ENCODE data around the gene PRR36. TPM values are rescaled to one million over a fixed set of nuclear protein-coding genes. Genes with fewer than 3 reads are reported as not detected.

PRR36 gene
- polyA plus RNA-seq, 2 of the 4 experiments (the other 2 are of a cell fraction), result 0.04 to 0.35 TPM

DNA sequence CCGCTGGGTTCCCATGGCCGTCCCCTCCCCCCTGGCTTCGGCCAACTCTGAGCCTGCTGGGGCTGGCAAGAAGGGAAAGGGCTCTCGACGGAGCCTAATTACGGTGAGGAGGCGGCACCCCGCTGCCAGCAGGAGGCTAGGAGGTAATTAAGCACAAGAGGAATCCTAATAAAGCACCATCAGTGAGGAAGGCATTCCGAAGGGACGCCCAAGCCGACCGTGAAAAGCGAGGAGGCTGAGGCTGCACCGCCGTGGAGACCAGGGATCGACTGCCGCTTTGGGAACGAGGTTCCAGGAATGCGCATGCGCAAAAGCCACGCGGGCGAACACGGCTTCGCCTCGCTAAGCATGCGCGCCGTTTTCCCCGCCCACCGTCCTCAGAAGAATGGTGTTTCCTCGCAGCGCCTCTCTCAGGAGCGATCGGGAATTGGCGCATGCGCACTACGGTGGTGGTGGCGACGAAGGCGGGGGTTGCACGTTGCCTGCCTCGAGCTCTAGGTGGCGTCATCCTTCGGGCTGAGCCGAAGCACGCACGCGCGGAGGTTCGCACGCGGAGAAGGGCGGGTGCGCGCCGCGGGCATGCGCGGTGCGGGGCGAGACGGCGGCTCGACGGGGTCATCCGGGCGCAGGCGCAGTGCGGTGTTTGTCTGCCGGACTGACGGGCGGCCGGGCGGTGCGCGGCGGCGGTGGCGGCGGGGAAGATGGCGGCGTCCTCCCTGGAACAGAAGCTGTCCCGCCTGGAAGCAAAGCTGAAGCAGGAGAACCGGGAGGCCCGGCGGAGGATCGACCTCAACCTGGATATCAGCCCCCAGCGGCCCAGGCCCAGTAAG lies 29.3 kb upstream of the PRR36 start, which contains the start of gene MAP2K7 (continued):
- TF ChIP-seq CBX2 (IDR thresholded peaks at IDR 0.05; ENCODE audit: borderline replicate concordance, low read depth) (no peak), JUN (IDR thresholded peaks at IDR 0.05) (peak; percentile 75 to 81; a peak in 3 of 5 replicates), CHD2 (IDR thresholded peaks at IDR 0.05; ENCODE audit: low read length, partially characterized antibody) (no peak), BHLHE40 (IDR thresholded peaks at IDR 0.05; ENCODE audit: low read depth, low read length) (no peak), MAZ (IDR thresholded peaks at IDR 0.05; ENCODE audit: borderline replicate concordance, low read depth, low read length) (no peak), KDM5A (IDR thresholded peaks at IDR 0.05) (no peak), JUNB (IDR thresholded peaks at IDR 0.05) (no peak)

DNA sequence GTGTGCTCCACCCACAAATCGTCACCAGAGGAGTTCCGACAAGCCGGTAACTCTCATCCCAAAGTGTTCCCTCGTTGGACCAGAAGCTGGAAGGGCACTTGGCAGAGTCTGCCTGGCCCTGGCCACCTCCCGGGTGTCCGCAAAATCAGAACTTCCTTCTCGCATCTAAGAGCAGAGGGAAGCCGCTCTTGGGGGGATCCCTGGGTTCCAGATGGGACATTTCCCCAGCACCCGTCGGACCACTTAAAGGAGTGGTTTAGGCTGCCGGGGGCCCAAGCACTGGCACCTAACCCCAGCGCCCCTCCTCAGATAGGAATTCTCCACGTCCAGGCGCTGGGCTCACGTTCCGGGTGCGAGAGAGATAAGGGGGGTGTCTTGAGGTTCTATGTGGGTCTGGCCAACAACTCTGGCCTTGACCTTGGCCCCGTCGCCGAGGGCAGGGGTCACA lies 28.6 kb upstream of the PRR36 start:
- Histone ChIP-seq H3K27ac (peak overlapping the region; percentile 90 to 97), H3K4me3 (peak overlapping the region; percentile 59), H3K9me3 (no peaks in the 10 kb centered on the region), H3K4me2 (peak overlapping the region; percentile 77), H3K4me1 (peaks cover 8% of the 10 kb centered on the region)
- no peak for TF ChIP-seq CEBPB (IDR thresholded peaks at IDR 0.05)
- no peak for TF ChIP-seq FOSB (CRISPR knock-in tag; IDR thresholded peaks at IDR 0.05)
- no peak for TF ChIP-seq NPAS2 (CRISPR knock-in tag; IDR thresholded peaks at IDR 0.05; ENCODE audit: borderline replicate concordance)
- no peak for TF ChIP-seq ZFP36 (IDR thresholded peaks at IDR 0.05; ENCODE audit: borderline replicate concordance, partially characterized antibody)
- TF ChIP-seq, protein P1, sequence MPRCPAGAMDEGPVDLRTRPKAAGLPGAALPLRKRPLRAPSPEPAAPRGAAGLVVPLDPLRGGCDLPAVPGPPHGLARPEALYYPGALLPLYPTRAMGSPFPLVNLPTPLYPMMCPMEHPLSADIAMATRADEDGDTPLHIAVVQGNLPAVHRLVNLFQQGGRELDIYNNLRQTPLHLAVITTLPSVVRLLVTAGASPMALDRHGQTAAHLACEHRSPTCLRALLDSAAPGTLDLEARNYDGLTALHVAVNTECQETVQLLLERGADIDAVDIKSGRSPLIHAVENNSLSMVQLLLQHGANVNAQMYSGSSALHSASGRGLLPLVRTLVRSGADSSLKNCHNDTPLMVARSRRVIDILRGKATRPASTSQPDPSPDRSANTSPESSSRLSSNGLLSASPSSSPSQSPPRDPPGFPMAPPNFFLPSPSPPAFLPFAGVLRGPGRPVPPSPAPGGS (IDR thresholded peaks at IDR 0.05), result no peak
- no peak for TF ChIP-seq EHF (CRISPR knock-in tag; IDR thresholded peaks at IDR 0.05)
- CTCF ChIA-PET, result interaction anchor here (1.0 to 3.3 kb wide), 12 partner anchors 8 to 50 kb away, joined by 3 to 10 read pairs (median 4); partner anchors contain the start of gene LRRC8E
- 27% methylated on average over 8 of the region's 20 CpGs for WGBS (ENCODE audit: missing lambda C conversion rate)
- POLR2A ChIA-PET, result interaction anchor here (0.6 to 2.5 kb wide), 9 partner anchors 9 to 380 kb away, joined by 3 to 17 read pairs (median 4); partner anchors contain the start of genes LRRC8E, MCOLN1, SNAPC2 and TGFBR3L
- DNase-seq (ENCODE audit: low read depth in 1 of 2, low spot score in 1 of 2), result no peak
- peak in 1 of 2 experiments; percentile 6; a peak in 2 of 6 replicates for ATAC-seq
- no peak for FAIRE-seq

DNA sequence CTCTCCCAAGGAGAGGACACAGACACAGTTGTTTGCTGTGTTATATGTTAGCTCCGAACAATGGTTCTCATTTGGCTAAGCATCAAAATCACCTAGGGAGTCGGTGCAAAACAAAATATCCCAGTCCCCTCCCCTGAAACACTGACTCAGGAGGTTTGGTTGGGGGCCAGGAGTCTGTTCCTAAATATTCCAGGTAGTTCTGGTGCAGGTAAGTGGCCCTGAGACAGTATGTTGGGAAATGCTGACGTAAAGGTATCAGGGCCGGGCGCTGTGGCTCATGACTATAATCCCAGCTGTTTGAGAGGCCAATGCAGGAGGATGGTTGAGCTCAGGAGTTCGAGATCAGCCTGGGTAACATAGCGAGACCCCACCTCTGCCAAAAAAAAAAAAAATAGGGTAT lies 27.1 kb upstream of the PRR36 start:
- no peak overlapping the region for H3K4me2 ChIP-seq
- DNase-seq (ENCODE audit: low read depth in 1 of 2, low spot score in 1 of 2), result no peak
- WGBS (ENCODE audit: missing lambda C conversion rate), result 88% methylated on average over 7 of the region's 7 CpGs
- H3K27ac ChIP-seq, result no peak overlapping the region
- POLR2A ChIA-PET, result interaction anchor here (1.8 kb wide), 1 partner anchor 8 kb away, joined by 4 read pairs; no protein-coding TSS in a partner anchor
- H3K9me3 ChIP-seq, result no peaks in the 10 kb centered on the region
- TF ChIP-seq, protein P2, sequence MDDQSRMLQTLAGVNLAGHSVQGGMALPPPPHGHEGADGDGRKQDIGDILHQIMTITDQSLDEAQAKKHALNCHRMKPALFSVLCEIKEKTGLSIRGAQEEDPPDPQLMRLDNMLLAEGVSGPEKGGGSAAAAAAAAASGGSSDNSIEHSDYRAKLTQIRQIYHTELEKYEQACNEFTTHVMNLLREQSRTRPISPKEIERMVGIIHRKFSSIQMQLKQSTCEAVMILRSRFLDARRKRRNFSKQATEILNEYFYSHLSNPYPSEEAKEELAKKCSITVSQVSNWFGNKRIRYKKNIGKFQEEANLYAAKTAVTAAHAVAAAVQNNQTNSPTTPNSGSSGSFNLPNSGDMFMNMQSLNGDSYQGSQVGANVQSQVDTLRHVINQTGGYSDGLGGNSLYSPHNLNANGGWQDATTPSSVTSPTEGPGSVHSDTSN (IDR thresholded peaks at IDR 0.05), result no peak
- TF ChIP-seq ZNF302 (CRISPR knock-in tag; IDR thresholded peaks at IDR 0.05) (no peak), EP300 (IDR thresholded peaks at IDR 0.05) (no peak), PHF8 (IDR thresholded peaks at IDR 0.05; ENCODE audit: borderline replicate concordance, low read depth) (no peak)
- TF ChIP-seq, protein P3, sequence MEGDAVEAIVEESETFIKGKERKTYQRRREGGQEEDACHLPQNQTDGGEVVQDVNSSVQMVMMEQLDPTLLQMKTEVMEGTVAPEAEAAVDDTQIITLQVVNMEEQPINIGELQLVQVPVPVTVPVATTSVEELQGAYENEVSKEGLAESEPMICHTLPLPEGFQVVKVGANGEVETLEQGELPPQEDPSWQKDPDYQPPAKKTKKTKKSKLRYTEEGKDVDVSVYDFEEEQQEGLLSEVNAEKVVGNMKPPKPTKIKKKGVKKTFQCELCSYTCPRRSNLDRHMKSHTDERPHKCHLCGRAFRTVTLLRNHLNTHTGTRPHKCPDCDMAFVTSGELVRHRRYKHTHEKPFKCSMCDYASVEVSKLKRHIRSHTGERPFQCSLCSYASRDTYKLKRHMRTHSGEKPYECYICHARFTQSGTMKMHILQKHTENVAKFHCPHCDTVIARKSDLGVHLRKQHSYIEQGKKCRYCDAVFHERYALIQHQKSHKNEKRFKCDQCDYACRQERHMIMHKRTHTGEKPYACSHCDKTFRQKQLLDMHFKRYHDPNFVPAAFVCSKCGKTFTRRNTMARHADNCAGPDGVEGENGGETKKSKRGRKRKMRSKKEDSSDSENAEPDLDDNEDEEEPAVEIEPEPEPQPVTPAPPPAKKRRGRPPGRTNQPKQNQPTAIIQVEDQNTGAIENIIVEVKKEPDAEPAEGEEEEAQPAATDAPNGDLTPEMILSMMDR (IDR thresholded peaks at IDR 0.05), result no peak
- H3K4me1 ChIP-seq, result peaks cover 8% of the 10 kb centered on the region
- no peak overlapping the region for H3K4me3 ChIP-seq
- CTCF ChIA-PET, result interaction anchor here (1.3 to 3.3 kb wide), 5 partner anchors 13 to 48 kb away, joined by 3 to 13 read pairs (median 9); partner anchors contain the start of gene LRRC8E
- no peak for FAIRE-seq
- ATAC-seq, result no peak
